CD1c-positive myeloid dendritic cell (primary cell): ENCODE results near the gene RALGAPA2.
A peak's percentile ranks its signal among the peaks of the same experiment; 100 is the strongest.

Source experiments
- DNase-seq: peaks from one replicate; pipeline ENCODE4 v3.0.0-alpha.2; 2016; ENCODE audit errors: extremely low spot score

RALGAPA2 gene

DNA sequence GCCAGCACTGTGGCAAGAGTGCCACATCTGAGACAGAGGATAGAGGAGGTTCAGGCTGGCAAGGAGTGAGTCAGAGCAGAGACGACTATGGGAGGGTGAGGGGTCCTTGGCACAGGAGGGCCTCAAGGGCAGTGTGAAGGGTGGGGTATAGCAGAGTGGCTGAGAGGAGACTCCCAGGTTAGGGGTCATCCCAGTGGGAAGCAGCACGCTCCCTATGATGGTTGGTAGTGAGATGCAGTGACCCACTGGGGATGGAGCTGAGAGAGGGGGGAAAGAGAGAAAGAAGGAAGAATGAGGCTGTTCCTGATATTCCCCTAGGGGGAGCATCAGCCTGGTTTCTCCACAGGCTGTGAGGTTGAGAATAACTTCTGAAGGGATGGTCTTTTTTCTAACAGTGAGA, 247.2 kb downstream of the RALGAPA2 start:
- no peak for DNase-seq

DNA sequence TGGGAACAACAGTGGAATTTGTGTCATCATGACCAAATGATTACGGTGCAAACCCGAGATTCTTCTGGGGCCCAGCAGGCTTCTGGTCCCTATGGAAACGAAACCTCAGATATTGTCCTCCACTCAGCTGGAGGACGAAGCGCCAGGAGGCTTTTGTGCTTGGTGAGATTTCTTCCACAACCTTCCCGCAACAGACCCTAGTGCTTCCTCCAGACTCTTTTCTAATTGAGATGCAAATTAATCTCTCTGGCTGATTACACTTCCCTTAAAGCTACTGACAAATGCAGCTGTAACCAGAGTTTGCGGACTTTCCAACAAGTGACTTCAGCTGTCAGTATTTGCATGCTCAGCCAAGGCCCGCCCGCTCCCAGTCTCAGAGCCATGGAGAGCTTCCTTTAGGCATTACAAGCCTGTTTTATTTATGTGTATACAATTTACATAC, 248.5 kb downstream of the RALGAPA2 start:
- DNase-seq = no peak

DNA sequence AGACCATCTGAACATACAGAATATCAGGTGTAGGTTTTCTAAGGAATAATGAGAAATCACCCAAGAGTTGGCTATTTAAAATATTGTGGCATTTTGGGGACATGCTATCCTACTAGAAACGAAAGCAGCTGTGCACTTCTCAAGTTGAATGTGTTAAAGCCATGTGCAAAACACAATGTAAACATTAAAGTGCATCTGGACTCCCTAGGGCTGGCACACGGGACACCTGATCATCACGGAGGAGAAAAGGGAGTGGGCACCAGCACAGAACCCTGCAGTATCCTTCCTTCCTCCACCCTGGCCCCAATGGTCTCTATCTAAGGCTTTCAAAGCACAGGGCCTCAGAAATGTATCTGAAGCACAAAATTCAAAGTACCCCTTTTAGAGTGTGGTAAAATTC, 250.3 kb downstream of the RALGAPA2 start:
- no peak for DNase-seq

DNA sequence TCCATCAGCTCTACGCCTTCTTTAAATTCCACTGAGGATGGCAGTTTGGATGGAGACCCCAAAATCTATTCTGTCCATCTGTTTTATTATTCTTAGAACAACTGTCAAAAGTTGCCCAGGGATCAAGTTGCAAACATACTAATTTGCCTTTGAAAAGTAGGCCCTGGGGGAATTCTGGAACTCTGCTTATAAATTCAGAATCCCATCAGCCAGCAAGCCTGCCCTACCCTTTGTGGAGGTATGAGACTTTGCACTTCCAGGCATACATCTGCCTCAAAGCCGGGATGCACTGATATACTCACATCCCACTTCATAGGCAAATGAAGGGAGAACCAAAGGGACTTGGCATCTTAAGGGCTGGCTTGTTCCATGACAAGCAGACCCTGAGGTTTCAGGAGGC, 250.9 kb downstream of the RALGAPA2 start:
- DNase-seq = no peak

DNA sequence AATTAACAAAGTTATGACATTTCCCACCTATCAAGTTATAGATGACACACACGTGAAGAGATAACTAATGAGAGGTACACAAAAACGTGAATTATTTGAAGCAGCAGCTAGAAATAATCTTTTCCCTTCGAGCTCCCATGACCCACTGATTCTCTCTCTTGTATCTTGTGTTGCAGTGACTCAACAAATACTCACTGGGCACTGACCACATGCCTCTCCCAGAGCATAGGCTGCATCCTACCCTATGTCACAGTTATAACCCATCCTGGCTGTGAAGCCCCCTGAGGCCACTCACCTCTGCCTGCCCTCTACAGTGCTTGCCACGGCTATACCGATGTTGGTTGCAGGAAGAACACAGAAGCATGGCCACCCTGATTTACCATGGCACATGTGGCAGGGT, 252.7 kb downstream of the RALGAPA2 start:
- DNase-seq = no peak

DNA sequence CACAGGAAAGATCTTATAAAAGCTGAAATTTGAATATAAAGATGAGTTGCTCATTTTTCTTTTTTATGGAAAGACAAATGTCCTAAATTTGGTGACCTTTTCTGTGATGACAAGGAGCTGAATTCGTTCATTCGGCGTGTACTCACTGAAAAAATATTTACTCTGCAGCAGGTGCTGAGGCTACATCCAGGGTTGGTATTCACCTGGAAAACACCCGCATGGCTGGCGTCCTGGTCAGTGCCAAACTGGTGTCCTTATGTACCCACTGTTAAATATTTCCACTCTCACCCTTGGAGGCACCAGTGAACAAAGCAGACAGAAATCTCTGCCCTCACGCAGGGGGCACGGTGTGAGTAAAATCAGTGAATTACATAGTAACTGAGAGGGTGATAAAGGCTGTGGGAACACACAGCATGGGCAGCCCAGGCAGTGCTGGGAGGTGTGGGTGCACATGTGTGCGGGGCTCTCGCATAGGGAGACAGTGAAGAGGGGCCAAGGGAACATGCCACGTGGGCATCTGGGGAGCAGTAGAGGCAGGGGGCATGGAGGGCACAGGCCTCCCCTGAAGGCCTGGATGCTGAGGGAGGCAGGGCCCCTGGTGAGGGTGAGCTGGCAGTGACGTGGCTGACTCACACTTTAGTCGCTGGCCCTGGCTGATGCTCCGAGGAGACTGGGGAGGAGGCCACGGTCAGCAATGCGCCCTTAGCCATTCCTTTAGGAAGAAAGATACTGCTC, 254.9 kb downstream of the RALGAPA2 start:
- DNase-seq = no peak

DNA sequence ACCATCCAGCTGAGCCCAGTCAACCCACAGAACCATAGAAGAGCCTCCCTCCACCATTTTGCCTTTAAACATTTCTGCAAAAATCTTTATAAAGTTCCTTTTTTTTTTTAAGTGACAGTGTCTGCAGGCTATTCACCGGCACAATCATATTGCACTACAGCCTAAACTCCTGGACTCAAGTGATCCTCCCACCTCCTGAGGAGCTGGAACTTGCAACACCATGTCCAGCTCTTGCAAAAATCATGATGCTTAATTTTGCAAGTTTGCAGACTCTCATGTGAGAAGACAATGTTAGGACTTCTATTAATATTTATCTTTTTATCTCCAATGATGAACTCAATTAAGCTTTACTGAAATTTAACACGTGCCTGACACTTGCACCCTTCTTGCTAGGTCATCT, 255.7 kb downstream of the RALGAPA2 start:
- DNase-seq = no peak

DNA sequence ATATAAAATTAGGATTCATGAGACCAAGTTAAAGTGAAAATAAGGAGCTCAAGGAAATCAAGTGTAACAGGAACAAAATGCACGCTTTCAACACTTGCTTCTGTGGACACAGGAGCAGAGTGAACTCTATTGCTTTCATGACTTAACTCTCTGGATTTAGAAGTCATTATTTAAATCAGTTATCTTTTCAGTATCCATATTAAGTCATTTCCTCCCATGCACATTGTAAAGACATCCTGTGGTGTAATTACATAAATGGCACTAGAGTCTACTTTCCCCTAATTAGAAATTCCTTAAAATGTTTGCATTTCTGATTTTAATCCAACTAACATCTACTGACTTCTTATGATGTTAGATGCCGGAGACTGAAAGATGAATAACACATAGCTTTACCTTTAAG, 256.5 kb downstream of the RALGAPA2 start:
- no peak for DNase-seq

DNA sequence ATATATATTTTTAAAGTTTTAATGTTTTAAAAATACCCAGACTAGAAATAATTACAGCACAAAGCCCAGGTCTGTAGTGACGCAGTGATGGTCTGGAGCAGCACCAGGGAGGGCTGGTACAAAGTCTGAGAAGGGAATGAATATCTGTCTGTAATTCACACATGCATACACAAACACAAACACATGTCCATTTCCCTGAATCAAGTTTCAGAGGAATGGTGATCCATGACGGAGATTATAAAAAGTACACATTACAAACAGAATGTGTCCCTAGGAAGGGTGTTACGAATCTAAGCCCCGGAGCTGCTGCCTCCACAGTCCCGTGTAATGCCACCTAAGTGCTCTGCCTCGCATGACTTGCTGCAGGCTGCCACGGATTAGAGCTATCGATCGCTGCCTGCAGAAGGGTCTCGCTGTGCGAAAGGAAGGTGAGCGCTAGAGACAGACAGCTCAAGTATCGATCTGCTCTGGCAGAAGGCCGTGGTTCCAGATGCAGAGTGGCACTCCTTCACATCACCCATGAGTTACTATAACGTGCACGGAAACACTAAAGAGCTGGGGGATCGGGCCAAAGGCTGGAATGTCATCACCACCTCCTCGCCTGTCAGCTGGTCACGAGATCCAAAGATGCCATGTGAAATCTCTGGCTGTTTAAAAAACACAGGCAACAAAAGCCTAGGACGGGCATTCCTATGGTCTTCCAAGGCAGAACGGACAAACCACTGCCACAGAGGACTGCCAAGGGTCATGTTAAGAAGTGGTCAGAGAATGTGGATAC, 257.4 kb downstream of the RALGAPA2 start:
- DNase-seq = no peak

DNA sequence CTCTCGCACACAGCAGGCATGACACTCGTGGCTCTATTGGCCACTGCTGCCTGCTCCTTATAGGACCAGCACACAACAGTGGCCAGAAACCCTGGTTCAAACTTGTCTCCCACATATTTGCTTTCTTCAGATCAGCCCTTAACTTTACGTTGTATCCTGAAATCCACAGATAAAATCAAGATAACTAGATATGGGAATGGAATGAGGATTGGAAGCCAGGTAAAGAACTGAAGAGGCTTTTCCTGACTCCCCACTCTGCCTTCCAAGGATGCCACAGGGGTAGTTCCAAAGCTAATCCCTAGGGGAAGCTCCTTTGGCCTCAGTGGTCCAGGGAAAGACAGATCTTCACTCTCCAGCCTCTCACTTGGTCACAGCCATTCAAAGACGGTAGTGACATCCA, 258.1 kb downstream of the RALGAPA2 start:
- DNase-seq = no peak

DNA sequence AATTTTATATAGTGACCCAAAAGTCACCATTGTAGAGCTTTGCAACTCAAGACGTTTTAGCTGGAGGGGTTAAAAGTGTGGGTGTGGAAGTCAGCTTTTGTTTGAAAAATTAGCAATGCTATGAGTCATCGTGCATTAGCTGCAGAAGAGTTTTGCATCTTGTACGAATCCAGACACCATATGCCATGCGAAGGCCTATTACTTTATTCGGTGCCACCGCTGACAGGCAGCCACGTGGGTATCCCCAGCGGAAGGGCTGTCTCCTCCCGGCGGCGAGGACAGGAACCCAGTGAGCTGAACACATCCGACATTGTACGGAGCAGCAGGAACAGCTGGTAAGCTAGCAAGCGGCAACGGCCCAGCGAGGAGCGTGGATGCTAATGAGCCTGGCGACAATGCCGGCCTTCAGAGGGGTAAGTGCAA, 260.2 kb downstream of the RALGAPA2 start:
- DNase-seq = peak; percentile 61

DNA sequence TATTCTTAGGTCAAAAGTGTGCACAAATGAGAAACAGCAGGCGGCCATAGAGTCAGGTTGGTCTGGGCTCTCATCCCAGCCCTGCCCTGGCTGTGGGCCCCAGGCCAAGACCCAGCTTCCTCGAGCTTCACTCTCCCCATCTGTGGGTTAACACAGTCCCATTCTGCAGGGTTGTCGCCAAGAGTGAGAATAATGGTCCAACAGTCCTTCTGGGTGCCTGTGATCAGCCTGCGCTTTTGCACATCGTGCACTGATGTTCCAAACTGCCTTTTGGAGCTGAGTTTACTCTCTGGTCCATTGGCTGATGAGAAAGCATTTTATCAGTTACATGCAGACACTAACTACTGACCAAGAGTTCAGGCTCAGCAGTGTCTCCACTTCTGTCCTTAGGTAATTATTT, 261.9 kb downstream of the RALGAPA2 start:
- DNase-seq = no peak

DNA sequence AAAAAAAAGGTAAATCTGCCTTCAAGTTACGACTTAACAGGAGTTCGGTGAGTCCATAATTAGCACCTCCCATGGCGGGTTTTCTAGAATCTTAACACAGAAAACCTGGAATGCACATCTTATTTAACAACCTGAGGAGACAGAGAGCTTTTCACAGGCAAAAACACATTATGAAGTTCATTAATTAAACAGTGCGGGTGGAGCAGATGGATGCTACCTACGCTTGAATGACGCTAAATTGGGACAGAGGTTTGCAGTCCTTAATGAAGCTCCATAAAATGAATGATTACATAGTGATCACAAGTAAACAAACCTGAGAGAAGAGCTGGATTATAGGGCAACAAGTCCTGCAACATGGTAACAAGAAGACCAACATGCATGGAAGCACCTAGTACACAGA, 263.6 kb downstream of the RALGAPA2 start:
- DNase-seq = no peak

DNA sequence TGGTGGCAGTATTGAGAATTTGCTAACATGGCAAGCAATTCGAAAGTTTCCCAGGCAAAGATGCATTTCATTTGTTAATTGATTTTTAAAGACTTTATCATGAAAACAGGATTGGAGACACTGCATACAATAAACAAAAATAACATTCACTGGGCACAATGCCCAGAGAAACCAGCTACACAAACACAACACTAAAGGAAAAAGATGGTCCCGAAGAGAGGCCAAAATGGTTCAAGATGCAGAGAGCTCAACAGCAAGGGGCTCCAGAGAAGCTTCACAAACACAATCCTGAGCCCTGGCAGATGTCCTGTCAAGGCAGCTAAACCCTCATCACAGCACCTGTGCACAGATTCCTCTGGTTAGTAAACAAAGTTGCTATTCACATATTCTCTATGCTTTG, 265.2 kb downstream of the RALGAPA2 start:
- DNase-seq = no peak

DNA sequence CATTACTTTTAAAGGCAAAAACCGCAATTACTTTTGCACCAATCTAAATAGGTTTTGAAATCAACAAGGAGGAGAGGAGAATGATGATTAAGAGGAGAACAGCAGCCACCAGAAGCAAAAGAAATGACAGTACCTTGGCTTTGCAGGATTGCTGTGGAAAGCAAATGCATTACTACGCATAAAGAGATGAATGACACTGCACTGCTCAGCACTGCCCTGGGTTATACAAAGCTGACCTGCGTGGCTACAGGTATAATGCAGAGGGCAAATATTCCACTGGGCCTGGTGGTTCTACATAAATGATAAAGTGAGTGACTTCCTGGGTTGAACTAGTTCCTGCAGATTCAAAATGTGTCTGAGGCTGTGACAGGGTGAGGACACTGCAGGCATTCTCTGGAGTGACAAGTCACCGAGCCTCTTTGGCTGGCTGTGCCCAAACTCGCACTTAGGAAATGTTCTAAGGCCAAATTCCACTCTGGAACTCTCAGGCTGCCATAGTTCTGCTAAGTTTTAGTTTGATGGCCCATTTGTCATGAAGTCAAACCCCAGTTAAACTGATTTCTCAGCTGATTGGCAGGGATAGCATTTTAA, 265.9 kb downstream of the RALGAPA2 start:
- DNase-seq = no peak

DNA sequence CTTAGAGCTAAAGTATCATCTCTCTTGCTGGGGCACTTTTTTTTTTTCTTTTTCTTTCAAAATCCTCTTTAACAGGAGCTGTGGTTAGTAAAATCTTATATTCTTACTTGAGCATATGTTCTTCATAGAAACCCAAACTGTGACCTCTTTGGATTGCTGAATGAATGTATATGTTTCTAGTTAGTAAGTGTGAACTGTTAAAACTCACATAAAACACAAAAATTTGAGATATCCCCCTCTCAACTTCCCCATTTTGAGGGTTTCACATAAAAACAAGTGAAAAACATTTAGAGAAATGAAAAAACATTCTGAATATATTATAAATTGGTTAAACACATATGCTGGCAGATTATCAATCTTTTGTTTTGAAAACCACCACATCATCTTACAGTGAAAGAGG, 266.4 kb downstream of the RALGAPA2 start:
- DNase-seq = peak; percentile 7

DNA sequence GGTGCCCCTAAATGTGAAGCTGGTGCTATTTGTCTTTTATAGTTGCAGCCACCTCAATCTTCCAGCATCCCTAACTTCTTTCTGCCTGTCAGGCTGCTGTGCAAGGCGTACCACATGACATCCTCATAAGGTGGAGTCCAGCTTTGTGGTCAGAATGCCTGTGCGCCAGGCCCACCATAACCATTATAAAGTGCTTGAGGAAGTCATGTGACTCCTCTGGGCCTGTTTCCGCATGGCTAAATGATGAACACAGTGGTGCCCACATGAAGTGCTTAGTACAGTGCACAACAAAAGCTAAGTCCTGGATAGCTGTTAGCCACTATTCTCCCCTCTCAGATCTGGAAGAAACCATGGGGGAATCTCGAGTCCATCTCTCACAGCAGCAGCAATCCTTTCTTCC, 268.9 kb downstream of the RALGAPA2 start:
- peak; percentile 7 for DNase-seq

DNA sequence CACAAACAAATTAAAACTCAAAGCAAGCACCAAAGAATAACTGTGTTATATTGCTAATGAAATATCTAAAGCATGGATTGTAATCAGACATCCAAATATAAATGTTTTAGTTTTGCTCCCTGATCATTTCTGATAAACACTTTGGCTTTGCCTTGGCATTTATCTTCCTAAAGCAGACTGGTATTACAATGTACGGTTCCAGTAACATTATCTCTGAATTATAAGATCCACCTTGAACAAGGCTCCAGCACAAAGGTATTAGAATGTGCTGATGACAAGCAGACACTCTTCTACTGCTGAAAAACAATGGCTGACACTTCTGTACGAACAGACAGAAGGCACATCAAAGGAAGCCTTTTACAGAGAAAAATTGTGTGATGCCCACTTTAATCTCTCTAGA, 270.0 kb downstream of the RALGAPA2 start:
- DNase-seq = no peak

DNA sequence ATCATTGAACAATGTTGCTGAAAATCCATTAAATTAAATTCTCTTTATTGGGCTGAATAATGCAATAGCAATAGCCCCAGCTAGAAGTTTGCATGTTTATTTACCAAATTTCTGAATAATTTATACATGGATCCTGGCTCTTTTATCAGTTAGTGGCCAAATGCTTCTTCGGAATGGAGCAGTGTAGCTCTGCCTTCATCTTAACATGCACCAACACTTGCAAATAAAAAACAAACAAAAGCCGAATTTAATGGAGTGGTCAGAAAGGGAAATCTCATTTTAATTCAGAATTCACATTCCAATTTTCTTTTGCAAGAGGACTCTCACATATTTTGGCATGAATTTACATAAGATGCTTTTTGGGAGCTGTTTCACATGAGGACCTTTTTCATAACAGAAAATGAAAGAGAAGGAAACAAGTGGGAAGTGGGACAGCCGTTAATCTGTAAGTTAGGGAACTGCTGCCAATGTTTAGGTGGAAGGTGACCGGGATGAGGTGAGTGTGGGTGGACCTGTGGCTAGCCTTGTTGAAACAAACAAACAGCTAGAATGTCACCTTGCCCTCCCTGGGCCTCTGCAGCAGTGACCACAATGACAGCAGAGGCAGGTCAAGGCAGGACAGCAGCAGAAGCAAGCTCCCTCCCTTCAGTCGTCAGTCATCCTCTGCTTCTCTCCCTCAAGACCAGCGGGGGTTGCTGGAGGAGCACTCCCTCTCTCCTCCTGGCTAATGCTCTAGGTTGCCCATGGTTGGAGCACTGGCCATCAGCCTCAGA, 271.4 kb downstream of the RALGAPA2 start:
- DNase-seq = no peak

DNA sequence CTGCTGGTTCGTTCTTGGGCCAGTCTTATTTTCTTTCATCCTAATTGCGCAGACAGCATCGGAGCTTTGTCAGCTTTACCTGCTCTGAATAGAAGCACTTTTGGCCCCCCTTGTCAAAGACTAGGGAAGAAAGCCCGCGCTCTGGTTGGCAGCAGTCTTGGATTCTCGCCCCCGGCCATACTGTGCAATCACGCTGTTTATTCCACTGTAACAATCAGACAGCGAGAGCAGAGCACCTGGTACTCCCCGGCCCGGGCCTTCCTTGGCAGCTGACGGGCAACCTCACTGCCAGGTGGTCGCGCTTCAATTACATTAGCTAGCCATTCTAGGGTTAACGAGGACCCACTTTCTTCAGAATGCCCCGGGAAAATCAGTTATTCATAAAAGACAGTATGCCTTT, 272.0 kb downstream of the RALGAPA2 start:
- no peak for DNase-seq

DNA sequence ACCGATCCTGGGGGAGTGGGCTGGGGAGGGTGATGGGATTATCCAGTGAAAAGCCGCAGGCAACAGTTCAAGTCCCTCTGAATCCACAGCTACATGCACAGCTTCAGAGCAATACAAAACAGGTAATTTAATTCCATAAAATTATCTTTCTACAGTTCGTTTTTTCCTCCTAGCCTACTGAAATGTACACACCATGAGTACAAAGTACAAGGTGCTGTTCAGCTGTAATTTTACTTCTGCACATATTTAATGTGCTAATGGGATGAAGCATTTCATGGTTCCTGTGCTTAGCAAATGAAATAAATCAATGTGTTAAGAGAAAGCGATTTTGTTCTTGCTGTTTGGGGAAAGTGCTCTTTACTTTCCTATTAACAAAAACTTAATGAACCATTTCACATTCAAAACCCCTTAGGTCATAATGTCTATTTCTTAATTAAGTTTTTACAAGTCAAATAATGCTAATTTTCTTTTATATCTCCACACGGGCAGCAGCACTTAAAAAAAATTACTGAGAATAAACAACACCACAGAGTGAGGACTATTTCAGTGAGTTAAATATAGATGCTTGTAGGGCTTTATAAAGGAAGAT, 272.7 kb downstream of the RALGAPA2 start:
- DNase-seq = no peak

DNA sequence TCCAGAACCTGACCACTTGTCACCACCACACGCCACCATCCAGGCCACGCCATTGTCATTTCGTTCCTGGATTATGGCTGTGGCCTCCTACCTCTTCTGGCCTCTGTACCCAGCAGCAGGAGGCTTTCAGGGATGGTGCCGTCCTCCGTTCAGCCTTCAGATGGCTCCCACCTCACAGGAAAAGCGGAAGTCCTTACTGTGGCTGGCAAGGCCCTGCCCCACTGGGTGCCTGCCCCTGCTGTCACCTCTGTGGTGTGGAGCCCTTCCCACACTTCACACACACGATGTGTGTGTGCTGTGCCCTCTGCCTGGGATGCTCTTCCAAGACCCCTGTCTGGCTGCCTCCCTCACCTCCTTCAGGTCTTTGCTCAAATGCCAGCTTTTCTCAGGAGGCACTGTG, 275.1 kb downstream of the RALGAPA2 start:
- no peak for DNase-seq
